Duodenal mucosa (tissue), 2 donors: ENCODE measurements around the gene SNX21.
"Not testable (repeated sequence)": the region's sequence is repeated elsewhere in the genome, so short reads cannot be mapped to it uniquely, and the experiment has no call there.

Source experiments
- H3K27ac ChIP-seq: one replicate; pipeline ENCODE4 v1.7.0; 2013; ENCODE audit warnings: low read depth, low read length
- H3K27me3 ChIP-seq, 2 donors: one replicate each; pipeline ENCODE4 v1.7.0; 2013; ENCODE audit warnings: low read length in 2 of 2, control low read depth in 1 of 2; ENCODE audit not compliant: insufficient read depth in 2 of 2, control insufficient read depth in 1 of 2
- H3K36me3 ChIP-seq, 2 donors: one replicate each; pipeline ENCODE4 v1.7.0; 2013; ENCODE audit warnings: low read length in 2 of 2, control low read depth in 1 of 2; ENCODE audit not compliant: insufficient read depth in 2 of 2, control insufficient read depth in 1 of 2
- H3K4me1 ChIP-seq, 2 donors: one replicate each; pipeline ENCODE4 v1.7.0; 2013; ENCODE audit warnings: low read length in 2 of 2, control low read depth in 1 of 2; ENCODE audit not compliant: insufficient read depth in 2 of 2, control insufficient read depth in 1 of 2
- H3K4me3 ChIP-seq, 2 donors: one replicate each; pipeline ENCODE4 v1.7.0; 2013; ENCODE audit warnings: low read length in 2 of 2, low read depth in 1 of 2
- H3K9ac ChIP-seq, 2 donors: one replicate each; pipeline ENCODE4 v1.7.0; 2013; ENCODE audit warnings: low read length in 2 of 2, low read depth in 1 of 2
- H3K9me3 ChIP-seq, 2 donors: one replicate each; pipeline ENCODE4 v1.7.0; 2013; ENCODE audit warnings: low read length in 2 of 2, control low read depth in 1 of 2; ENCODE audit not compliant: control insufficient read depth in 1 of 2

Gene SNX21

GRCh38 chr20:45874104-45874481 is 40.5 kb downstream of the SNX21 start:
- H3K27ac ChIP-seq, H3K4me3 ChIP-seq, H3K4me1 ChIP-seq, H3K9ac ChIP-seq, H3K27me3 ChIP-seq, H3K9me3 ChIP-seq: not testable (repeated sequence)
- H3K36me3 ChIP-seq, result peaks cover 11 to 24% of the 10 kb centered on the region in 2 donors

GRCh38 chr20:45874576-45874975 is 41.0 kb downstream of the SNX21 start:
- H3K27me3 ChIP-seq, result no peaks in the 10 kb centered on the region
- H3K27ac ChIP-seq, result no peak overlapping the region
- H3K36me3 ChIP-seq, result peaks cover 11 to 24% of the 10 kb centered on the region in 2 donors
- H3K9me3 ChIP-seq, result no peaks in the 10 kb centered on the region
- no peaks in the 10 kb centered on the region for H3K4me1 ChIP-seq
- no peak overlapping the region for H3K4me3 ChIP-seq
- H3K9ac ChIP-seq, result no peak overlapping the region

DNA sequence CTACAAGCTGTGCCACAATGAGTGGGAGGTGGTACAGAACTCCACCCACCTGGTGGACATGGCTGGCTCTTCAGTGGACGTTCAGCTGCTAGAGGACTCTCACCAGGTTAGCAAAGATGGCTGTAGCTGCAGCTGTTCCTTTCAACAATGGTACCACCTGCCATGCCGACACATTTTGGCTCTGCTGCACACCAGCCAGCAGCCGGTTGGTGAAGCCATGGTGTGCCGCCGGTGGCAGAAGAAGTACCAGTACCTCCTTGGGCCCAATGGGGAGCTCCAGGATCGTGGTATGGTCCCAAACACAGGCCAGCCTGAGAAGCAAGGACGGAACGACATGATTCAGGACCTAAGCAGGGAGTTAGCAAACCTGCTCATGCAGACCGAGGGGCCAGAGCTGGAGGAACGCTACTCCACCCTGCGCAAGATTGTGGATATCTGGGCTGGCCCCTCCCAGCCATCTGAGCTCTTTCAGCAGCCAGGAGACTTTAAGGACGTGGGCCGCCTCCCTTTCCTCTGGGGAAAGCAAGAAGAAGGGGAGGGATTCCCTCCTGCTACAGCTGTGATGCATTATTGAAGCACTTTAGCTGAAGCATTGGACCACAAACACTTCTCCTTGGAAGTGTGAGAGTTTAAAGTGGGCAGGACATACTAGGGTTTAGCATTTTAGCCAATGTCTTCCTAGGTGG is 44.6 kb downstream of the SNX21 start:
- Histone ChIP-seq H3K27me3 (no peaks in the 10 kb centered on the region), H3K4me1 (peaks cover 0 to 10% of the 10 kb centered on the region in 2 donors), H3K27ac (no peak overlapping the region), H3K36me3 (peaks cover 13 to 33% of the 10 kb centered on the region in 2 donors), H3K4me3 (no peak overlapping the region), H3K9me3 (no peaks in the 10 kb centered on the region), H3K9ac (no peak overlapping the region)

DNA sequence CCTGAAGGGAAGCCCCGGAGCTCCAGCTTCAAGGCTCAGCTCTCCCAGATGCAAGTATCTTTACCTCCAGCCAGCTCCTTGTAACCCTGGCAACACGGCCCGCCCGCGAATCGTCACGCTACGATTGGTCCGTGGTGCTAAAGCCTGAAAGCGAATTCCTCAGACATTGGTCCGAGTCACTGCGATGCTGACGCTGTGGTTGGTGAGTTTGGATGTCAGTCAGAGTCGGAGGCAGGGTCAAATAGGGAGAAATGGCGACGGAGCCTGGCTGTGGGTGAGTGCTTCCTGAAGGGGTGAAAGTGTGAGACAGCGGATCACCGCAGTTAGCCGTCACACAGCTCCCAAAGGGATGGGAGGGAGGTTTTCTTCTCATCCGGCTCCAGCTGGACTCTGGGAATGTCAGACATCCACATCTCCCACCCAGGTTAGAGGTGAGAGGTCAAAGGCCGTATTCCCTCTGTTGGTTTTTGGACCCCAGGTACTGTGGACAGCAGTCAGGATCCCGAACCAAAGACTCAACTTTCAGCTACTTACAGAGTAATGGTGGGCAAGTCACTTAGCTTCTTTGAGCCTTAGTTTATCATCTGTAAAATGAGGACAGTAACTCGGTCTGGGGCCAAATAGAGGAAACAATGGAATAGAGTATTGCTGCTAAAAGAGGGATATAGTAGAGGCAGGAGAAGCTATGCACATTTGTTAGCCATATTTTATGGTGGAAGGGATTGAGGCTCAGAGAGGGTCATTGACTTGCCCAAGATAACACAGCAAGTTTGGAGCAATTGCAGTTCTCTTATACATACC is 47.6 kb downstream of the SNX21 start, which contains the start of gene ZSWIM1:
TSS of gene ZSWIM1 (plus strand) at position 240 of the 801 bp plus-strand sequence. CDS start 1,366 bp downstream, outside the sequence.
- peak within 1 kb of the TSS; percentile 67 for H3K27ac ChIP-seq
- peaks cover 6 to 14% of the 10 kb centered on the region in 2 donors for H3K4me1 ChIP-seq
- H3K36me3 ChIP-seq, result peaks cover 19 to 46% of the 10 kb centered on the region in 2 donors
- H3K9ac ChIP-seq, result peak within 1 kb of the TSS; percentile 90 to 96
- peak within 1 kb of the TSS; percentile 93 to 99 for H3K4me3 ChIP-seq
- H3K9me3 ChIP-seq, result no peaks in the 10 kb centered on the region
- H3K27me3 ChIP-seq, result no peaks in the 10 kb centered on the region

DNA sequence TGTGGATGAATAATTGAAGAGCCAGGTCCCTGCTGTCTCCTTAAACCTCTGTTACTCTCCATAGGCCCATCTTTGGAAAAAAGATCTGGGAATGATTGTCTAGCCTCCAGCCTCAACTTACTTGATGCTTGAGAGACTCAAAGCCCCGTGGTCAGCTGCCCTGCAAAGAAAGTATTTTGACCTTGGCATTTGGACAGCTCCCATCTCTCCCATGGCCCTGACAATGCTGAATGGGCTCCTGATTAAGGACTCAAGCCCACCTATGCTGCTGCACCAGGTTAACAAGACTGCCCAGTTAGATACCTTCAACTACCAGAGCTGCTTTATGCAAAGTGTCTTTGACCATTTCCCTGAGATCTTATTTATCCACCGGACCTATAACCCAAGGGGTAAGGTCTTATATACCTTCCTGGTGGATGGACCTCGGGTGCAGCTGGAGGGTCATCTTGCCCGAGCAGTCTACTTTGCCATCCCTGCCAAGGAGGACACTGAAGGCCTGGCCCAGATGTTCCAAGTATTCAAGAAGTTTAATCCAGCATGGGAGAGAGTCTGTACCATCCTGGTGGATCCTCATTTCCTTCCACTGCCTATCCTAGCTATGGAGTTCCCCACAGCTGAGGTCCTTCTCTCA is 49.0 kb downstream of the SNX21 start:
- Histone ChIP-seq H3K27me3 (no peaks in the 10 kb centered on the region), H3K36me3 (peaks cover 22 to 47% of the 10 kb centered on the region in 2 donors), H3K27ac (no peak overlapping the region), H3K9me3 (no peaks in the 10 kb centered on the region), H3K4me1 (peaks cover 6 to 14% of the 10 kb centered on the region in 2 donors), H3K4me3 (no peak overlapping the region), H3K9ac (no peak overlapping the region)

GRCh38 chr20:45883100-45883469 is 49.5 kb downstream of the SNX21 start:
- Histone ChIP-seq H3K9ac (no peak overlapping the region), H3K4me1 (peaks cover 6 to 14% of the 10 kb centered on the region in 2 donors), H3K36me3 (peaks cover 18 to 44% of the 10 kb centered on the region in 2 donors)

GRCh38 chr20:45886590-45887345 is 53.2 kb downstream of the SNX21 start:
- H3K27ac ChIP-seq, result no peak overlapping the region
- H3K27me3 ChIP-seq, result no peaks in the 10 kb centered on the region
- H3K36me3 ChIP-seq, result peaks cover 14 to 45% of the 10 kb centered on the region in 2 donors

More at GRCh38 chr20:45883100-45883469, 49.5 kb downstream of the SNX21 start:
- H3K9me3 ChIP-seq, result no peaks in the 10 kb centered on the region
- no peak overlapping the region for H3K4me3 ChIP-seq
- H3K27me3 ChIP-seq, result no peaks in the 10 kb centered on the region
- H3K27ac ChIP-seq, result no peak overlapping the region

GRCh38 chr20:45887346-45887715 is 53.7 kb downstream of the SNX21 start, which contains the start of gene SPATA25:
SPATA25 (minus strand) TSS chr20:45887622; CDS start chr20:45887590, 32 bp downstream.
- Histone ChIP-seq H3K4me3 (peak within 1 kb of the TSS in 1 of 2 donors; percentile 22), H3K9ac (no peak within 1 kb of the TSS), H3K36me3 (peaks cover 14 to 45% of the 10 kb centered on the region in 2 donors), H3K4me1 (peaks cover 20 to 30% of the 10 kb centered on the region in 2 donors), H3K27ac (no peak within 1 kb of the TSS), H3K9me3 (no peaks in the 10 kb centered on the region), H3K27me3 (no peaks in the 10 kb centered on the region)

More at GRCh38 chr20:45886590-45887345, 53.2 kb downstream of the SNX21 start:
- H3K4me1 ChIP-seq, result peaks cover 14 to 29% of the 10 kb centered on the region in 2 donors
- no peak overlapping the region for H3K4me3 ChIP-seq
- no peaks in the 10 kb centered on the region for H3K9me3 ChIP-seq
- H3K9ac ChIP-seq, result no peak overlapping the region

DNA sequence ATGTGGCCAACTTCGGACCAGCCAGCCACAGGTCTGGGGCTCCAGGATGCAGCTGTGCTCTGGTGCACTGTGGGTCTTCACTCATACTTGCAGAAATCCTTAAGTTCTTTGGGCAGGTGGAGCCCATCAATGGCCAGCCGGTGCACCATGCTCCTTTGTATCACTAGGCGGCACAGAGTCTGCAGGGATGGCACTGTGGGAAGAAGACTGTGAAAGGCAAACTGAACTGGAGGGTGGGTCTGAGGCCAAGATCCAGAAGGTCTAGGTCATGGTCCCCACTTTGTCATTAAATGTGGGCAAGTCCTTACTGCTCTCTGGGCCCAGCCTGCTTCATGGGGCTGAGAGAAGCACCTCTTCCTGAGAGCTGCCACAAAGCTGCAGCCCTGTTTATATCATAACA is 55.1 kb downstream of the SNX21 start:
- Histone ChIP-seq H3K36me3 (peaks cover 7 to 39% of the 10 kb centered on the region in 2 donors), H3K4me1 (peaks cover 30 to 40% of the 10 kb centered on the region in 2 donors), H3K9me3 (no peaks in the 10 kb centered on the region), H3K4me3 (no peak overlapping the region), H3K27me3 (no peaks in the 10 kb centered on the region), H3K9ac (no peak overlapping the region), H3K27ac (no peak overlapping the region)
